Embryonic facial prominence (tissue), 1 donor: ENCODE data around the gene STK25.

Source experiments
- DNase-seq: peaks from one replicate; pipeline ENCODE4 v3.0.0-alpha.2; 2016; ENCODE audit errors: extremely low spot score

Gene STK25

DNA sequence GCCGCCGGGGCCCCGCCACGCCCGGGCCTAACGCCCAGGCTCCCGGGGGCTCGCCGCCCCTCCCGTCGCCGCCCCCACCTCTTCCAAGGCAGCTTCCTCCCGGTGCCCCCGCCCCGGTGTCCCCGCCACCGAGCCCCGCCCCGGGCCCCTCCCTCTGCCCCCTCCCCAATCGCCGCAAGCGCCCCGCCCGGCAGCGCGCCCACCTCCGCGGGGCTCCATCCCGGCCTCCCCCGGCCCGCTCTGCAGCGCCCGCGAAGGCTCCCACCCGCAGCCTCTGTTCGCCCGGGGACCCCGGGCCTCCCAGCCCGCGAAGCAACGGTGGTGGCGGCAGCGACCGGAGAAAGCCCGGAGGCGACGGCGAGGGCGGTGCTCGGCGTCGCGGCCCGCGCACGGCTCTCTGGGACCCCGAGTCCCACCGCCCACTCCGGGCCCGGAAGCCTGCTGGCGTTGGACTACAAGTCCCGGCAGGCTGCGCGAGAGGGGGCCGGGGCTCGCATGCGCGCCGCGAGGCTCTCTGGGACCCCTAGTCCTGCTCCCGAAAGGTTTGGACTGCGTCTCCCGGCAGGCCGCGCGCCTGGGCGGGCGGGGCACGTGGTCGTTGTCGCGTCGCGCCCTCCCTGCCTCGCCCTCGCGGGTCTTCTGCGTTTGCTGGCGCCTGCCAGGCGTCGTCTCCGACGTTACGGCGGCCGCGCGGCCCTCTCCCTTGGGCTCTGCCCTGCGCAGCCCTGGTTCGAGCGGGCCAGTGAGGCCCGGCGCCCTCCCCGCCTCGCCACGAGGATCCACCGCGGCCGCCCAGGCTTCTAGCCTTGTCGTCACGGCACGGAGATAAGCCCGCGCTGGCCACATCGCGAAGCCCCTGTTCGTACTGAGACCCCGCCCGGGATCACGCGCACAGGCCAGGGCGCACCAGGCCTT is at the start of gene STK25:
Gene STK25 (minus strand): TSS at position 345 of the 915 bp plus-strand sequence. CDS start 549 bp downstream, outside the sequence.
- peak; percentile 94 for DNase-seq

DNA sequence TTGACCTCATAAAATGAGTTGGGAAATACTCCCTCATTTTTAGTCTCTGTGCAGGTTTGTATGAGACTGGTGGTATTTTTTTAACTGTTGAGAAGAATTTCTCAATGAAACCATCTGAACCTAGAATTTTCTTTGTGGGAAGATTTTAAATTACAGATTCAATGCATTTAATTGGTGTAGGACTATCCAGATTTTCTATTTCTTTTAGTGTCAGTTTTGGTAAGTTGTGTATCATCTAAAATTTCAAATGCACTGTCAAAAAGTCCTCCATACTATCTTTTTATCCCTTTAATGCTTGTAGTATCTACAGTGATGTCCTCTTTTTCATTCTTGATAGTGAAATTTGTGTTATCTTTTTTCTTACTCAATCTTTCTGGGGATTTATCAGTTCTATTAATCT is 48.4 kb upstream of the STK25 start:
- no peak for DNase-seq

DNA sequence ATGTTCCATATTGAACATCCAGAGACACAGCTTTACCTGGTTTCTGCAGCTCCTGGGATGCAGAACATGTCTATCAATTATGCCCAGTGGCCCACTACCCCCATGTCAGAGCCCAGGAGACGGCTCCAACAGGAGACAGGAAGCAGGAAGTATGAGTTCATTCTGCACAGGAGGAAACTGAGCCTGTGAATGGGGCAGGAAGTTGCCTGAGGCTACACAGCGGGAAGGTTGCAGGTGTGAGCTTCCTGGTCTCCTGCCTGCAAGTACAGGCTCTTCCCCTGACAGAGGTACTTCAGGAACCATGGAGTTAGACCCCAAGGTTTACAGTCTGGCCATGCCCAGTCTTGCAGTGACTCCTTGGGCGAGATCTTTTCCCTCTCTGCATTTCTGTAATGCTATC is 47.3 kb upstream of the STK25 start:
- no peak for DNase-seq

DNA sequence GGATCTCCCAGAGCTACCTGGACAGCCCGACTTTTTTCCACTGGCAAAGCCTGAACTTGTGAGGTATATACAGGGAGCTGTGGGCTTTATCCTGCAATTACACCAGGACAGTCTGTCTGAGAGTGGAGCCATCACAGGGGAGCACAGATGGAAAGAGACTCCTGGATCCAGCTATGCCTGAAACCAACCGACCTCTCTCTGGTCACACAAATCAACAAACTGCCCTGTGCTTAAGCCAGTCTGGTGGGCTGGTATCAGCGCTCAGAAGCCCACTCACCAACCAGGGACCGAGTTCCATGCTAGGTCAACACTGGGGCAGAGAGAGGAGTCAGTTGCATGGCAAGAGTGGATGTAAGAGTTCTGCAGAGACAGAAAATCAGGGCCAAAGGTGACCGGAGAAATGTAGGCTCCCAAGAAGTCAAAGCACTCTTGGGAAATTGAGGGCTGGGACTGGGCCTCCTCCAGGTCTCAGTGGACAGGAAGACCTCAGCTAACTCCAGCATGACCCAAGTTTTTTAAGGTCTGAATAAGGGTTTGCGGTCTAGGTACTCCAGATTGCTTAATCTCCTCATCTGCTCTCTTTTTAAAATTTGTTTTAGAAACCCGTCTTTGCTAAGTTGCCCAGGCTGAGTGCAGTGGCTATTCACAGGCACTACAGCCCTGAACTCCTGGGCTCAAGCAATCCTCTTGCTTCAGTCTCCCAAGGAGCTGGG is 46.4 kb upstream of the STK25 start:
- no peak for DNase-seq

DNA sequence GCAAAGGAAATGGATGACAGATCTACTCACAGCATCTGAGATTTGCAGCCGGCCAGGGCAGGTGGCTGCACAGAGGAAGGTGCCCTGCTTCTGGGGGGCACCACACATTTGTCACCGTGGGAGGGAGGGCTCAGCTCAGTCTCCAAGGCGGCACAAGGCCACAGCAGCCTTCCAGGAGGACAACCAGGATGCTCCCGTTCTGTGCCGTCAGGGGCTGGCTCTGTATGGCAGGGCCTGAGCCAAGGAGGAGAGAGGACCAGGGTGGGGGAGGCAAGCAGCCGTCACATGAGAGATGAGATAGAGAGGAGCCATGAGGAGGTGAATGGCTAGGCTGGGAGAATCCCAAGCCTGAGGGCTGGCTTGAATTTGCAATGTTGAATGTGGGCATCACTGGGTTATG is 45.6 kb upstream of the STK25 start:
- no peak for DNase-seq

DNA sequence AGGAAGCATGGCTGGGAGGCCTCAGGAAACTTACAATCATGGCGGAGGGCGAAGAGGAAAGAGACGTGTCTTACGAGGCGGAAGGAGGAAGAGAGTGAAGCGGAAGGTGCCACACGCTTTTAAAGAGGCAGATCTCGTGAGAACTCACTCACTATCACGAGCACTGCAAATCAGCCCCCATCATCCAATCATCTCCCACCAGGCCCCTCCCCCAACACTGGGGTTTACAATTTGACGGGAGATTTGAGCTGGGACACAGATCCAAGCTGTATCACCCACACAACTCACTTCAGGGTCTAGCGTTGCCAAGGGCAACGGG is 45.1 kb upstream of the STK25 start:
- no peak for DNase-seq

DNA sequence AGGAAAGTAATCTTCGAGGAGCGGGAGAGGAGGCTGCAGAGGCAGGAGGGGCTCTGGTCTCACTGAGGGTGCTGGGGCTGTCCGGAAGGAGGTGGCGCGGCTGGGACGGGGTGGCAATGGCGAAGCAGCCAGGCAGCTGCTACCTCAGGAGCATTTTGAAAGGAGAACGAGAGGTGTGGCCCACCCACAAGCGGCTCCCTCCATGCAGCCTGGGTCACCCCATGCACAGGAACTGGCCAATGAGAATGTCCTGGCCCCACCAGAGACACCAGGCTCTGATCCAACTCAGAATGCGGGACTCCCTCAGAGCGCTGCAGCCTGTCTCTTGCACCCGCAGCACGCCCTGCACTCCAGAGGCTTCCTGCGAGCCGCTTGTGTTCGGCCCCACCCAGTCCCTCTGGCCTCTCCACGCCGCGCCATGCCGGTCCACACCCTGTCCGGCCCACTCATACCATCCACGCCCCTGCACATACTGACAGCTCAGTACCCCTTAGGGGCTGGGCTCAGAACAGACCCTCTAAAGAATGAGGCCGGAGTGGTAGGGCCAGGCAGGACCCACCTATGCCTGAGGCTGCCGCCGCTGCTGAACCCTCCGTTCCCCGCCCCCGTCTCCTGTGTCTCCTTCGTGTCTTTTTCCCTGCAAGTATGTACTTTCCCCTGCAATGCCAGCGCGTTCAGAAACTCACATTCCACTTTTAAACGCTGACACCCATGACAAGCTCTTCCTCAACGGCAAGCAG is 43.8 kb upstream of the STK25 start:
- no peak for DNase-seq

DNA sequence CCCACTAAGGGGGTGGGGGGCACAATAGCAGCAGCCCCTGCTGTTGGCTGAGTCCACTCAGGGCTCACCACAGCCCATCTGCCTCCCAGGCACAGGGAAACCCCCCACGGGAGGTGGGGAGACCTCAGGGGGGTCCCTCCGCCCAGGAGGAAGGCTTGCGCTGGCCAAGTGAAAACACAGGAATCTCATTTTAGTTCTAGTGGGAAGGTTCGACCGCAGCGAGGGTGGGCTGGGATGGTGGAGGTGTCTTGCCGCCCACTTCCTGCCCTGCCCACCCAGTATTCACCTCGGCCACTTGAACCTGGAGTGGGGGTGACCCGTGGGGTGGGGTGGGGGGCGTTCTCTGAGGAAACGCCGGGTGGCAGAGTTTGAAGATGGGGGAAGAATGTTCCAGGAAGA is 43.2 kb upstream of the STK25 start:
- no peak for DNase-seq

DNA sequence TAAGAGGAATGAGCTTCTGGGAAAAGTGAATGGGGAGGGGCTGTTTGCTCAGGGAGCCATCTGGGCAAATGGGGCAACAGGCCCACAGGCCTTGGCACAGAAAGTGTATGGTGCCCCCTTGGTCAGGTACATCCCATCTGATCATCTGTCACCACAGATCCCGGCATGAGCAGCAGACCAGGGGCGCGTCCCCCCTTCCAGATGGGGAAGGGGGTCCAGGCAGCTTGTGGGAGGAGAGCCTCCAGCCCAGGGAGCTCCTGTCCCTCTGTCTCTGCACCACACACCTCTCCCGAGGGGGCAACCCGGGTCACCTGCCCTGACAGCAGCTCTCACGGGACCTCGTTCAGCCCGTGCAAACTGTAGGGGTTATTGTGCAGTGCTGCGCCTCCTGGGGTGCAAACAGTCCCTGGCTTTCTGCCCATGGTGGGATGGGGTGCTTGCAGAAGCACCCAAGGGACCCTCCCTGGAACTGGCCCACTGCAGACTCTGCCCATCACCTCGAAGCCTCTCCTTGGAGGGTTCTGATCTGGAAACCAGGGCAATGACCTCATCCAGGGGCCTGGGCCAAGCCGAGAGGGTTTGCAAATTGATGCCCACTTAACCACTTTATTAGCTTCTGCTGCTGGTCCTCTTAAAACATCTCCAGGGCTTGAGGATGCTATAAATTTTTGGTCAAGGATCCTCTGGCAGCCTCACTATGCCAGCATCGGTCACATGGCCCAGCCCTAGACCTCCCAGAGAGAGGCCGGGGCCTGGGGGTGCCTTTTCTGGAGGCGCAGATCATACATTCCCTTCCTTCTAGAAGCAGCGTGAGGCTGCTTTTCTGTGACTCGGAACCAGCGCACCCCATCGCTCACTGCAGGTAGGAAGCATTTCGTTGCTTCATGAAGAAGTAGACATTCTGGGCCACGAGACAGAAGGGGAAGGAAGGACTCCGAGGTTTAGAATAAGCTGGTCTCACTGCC is 42.5 kb upstream of the STK25 start:
- no peak for DNase-seq

DNA sequence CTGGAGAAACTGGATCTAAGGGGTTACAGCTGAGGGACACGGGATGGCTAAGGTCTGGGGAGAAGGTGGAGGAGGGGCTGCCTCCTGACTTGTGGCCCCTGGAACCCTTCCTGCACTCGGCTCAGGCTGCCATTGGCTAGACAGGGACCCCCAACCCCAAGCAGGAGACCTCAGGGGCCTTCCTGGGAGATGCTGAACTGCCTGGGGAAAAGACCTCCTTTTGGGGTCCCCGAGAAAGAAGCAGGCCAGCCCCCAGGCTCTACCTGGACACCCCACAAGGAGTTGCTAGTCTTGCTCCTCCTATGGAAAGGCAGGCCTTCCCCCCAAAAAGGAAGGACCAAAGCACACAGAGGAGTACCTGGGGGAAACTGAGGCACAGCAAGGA is 40.1 kb upstream of the STK25 start:
- DNase-seq, result no peak

DNA sequence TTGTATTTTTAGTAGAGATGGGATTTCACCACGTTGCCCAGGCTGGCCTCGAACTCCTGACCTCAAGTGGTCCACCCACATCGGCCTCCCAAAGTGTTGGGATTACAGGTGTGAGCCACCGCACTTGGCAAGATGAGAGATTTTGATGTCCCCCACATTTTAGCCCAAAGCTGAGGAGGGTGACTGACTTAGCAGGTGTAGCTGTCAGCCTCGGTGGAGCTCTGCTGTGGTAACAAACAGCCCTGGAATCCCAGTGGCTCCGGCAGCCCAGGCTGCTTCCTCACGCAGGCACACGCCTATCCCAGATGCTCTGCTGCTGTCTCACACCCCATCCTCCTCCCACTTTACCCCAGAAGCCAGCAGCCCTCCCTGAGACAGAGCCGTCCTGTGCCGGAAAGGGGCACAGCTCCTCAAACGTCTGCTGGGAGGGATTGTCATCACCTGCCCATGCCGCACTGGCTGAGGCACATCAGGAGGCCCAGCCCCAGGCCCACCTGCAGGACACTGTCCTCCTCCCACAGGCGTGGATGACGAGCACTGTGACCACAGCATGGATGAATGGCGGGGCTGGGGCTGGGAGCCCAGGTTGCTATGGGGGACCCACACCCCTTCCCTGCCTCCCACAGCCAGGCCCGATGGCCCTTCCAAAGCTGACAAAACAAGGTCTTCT is 39.5 kb upstream of the STK25 start:
- DNase-seq, result no peak

DNA sequence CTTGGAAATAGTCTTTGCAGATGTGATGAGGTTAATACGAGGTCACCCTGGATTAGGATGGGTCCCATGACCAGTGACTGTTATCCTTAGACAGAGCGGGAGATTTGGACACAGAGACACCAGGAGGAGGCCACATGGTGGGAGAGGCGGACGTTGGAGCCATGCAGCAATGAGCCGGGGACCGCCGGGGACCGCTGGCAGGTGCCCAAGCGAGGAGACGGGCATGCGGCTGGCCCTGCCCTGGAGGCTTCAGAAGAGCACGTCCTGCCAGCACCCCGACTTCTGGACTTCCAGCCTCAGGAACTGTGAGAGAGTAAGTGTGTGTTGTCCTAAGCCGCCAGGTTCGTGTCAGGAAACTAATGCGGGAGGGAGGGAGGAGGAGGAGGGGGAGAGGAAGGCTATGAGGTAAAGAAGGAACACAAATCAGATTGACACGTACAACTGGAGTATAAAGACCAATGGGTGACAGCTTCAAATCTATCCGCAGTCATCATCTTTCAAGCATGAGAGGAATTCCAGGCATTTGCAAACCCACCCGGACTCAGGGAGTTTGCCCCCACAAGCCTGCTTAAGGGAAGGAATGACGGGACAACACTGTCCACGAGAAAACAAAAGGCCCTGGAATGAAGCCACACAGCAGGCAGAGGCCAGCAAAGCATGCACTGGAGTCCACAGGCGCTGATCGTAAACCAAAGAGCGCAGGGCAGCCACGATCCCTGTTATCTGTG is 38.6 kb upstream of the STK25 start:
- peak; percentile 37 for DNase-seq

DNA sequence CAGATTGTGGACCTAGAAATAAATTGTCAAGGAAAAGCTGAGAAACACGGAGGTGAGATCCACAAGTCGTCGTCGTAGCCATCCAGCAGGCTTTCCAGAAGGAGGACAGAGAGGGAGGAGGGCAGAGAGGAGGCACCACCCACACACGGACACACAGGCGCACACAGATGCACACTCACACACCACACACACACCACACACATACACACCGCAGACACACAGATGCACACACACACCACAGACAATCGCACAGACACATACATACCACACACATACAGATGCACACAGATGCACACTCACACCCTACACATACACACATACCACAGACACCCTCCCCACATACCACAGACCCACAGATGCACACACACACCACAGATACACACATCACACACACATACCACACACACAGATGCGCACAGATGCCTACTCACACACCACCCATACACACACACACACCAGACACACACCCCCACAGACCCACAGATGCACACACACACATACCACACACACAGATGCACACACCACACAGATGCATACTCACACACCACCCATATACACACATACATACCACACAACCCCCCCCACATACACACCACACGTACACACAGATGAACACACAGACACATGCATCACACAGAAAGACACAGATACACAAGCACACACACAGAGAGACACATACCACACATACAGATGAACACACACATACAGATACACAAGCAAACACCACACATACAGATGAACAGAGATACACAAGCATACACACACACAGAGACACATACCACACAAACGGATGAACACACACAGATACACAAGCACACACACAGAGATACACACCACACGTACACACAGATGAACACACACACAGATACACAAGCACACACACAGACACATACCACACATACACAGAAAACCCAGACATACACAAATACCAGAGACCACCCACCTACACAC is 37.4 kb upstream of the STK25 start:
- DNase-seq, result no peak

DNA sequence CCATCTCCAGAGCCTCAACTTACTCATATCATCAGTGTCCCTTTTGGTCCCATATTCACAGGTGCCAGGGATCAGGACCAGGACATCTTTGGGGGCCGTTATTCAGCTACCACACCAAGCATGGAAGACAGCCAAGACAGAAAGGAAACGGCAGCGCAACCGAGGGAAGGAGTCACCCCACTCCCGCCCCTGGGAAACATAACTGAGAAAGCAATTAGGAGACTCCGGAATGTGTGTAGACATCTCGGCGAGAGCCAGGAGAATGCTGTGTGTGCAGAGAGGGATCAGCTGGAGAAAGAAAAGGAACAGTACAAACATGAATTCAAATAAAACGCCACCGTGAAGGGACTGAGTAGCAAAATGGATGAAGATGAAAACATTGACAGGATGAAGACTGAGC is 36.7 kb upstream of the STK25 start:
- DNase-seq, result no peak

DNA sequence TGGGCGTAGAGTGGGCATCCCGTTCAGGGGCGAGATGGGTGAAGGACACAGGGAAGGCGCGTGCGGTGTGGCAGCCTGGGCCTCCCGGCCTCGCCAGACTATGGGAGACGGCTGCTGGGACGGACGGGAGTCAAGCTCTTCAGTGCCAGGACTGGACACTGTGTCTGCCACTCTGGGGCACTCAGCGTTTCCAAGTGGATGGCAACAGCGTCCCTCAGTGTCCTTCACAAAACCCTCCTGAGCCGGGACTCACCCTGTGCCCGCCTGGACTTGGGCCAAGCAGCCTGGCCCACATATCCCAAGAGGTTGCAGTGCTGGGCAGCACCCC is 33.9 kb upstream of the STK25 start:
- DNase-seq, result no peak

DNA sequence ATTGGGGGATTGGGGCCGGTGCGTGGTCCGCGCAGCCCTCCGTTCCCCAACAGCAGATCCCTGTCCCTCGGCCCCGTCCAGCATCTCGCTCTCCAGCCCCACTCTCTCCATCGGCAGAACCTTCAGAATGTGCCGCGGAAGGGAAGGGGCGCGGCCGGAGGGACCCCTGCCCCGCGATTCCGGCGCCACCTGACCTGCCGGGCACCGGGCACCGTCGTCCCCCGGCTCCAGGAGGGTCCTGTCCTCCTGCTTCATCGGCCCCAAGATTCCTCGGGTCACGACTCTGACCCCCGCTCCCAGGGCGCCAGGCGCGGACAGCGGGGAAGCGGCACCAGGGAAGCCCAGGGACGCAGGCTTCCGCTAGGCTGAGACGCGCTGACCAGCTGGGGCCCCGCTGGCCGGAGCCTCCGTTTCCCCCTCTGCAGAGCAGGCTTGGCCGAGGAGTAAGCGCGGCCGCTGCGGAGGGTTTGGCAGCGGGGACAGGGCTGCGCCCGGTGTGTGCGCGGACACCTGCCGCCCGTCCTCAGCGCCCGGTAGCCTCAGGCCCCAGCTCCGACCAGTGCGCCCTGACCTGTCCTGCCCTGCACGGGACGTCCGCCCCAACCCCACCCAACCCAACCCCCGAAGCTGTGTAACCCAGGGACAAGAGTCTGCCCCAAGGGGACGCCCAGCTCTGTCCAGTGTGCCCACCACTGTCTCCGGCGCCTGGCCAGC is 33.3 kb upstream of the STK25 start:
- DNase-seq, result no peak

DNA sequence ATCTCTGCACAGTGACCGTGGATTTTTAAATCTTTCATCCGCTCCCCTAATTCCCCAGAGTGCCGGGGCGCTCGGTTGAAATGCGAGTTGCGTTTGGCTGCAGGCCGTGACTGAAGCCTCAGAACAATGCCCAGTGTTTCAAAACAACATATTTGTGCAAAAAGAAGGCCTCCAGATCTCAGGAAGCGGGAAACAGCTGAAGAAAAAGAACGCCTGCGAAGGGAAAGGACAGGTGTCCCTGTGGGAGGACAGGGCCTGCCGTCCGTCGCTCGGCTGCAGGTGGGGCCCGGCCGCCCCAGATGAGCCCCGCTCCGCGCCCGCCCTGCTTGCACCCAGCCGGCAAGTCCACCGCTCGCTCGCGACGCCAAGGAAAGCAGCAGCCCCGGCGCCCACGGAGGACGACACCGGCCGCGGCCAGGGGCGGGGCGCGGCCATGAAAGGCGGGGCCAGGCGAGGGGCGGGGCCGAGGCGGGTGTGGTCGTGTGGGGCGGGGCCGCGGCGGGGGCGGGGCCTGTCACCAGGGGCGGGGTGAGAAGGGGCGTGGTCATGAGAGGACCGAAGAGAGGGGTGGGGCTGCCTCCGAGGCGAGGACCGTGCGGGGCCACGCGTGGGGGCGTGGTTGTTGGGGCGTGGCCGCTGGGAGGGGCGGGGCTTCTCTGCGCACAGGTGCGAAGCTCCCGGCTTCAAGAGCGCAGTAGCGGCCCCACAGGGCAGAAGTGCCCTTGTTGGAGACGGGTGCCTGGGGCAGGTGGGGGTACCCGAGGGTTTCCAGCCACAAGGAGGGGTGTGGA is 32.6 kb upstream of the STK25 start:
- DNase-seq, result no peak

DNA sequence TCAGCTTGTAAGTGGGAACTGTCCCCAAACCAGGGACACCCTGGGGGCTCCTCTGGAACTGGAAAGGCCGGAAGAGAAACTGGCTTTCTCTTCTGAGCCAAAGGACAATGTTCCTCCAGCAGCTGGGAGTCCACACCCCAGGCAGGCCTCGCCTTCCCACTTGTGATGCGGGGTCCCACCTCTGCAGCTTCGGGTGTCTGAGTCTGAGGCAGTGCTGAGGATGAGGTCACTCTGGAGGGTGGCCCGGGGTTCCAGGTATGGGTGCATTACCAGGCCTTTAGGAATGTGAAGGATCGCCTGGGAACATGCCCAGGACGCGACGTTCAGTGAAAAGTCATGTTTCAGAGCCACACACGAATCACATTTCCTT is 32.0 kb upstream of the STK25 start:
- DNase-seq, result no peak
